Kidney capillary endothelial cell (primary cell): ENCODE results near the gene TPRG1L.
A peak's percentile ranks its signal among the peaks of the same experiment; 100 is the strongest.

Source experiments
- DNase-seq: peaks from one replicate; pipeline ENCODE4 v3.0.0-alpha.2; 2018; ENCODE audit warnings: low spot score

The TPRG1L gene

GRCh38 chr1:3645247-3645646 lies 20.4 kb downstream of the TPRG1L start:
- no peak for DNase-seq

DNA sequence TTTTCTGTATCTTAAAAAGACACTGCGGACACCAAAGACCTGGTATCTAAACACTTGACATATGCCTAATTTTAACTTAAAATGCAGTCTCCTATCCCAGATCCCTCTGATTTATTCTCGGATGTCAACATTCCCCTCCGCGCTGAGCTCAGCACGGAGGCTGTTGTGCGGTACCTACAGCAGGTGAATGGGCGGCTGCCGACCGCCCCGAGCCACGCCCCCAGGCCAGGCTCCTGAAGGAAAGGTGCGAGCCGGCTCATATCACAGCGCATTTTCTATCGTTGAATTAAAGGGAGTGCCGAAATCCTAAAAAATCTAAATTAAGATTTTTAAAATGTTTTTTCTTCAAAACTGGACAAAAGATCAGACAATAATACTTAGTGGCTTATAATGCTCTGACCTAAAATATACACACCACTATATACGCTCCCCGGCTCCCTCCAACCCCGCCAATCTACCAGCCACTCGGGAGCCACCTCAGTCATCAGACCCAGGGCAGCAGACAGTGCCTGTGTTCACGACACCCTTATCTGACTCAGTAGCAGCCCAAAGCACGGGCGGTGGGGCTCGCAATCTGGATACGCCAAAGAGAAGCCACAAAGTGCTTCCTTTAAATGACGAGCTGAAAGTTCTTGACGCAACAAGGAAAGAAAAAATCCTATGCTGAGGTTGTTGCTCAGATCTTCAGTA lies 21.0 kb downstream of the TPRG1L start:
- DNase-seq: no peak

GRCh38 chr1:3646596-3646995 lies 21.8 kb downstream of the TPRG1L start:
- no peak for DNase-seq

GRCh38 chr1:3649342-3650247 lies 24.8 kb downstream of the TPRG1L start, which contains the start of gene WRAP73:
Gene WRAP73 (minus strand): TSS chr1:3650103. CDS start chr1:3649999, 104 bp downstream.
- DNase-seq: peak; percentile 92

DNA sequence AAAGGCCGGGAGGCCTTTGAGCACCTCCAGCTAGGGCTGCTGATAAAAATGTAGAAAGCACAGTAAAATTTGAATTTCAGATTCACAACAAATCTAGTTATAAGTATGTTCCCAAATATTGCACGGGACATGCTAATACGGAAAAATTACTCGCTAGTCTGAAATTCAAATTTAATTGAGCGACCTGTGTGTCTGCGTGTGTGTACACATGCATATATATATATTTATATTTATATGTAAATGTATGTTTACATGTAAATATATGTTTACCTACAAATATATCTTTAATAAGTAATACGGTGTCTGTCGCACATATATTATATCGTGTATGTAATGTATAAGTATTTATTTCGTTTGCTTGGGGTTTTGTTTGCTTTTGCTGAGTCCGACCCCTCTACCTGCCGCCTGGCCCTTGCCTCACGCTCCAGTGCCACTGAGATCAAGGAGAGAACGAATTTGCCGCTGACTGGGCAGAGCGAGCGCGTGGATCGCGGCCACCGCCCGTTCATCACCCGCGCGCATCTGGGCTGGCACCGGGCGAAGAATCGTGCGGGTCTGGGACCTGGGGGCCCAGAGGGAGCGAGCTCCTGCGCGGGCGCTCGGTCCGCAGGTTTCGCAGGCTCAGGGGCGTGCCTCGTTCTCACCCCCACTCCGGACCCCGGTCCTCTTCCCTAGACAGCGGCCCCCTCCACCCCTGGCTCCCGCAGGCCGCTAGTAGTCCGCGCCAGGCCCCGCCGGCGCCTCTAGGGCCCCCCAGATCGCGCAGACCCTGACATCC lies 25.6 kb downstream of the TPRG1L start:
- DNase-seq: no peak

- DNase-seq: no peak
These were observed 26.5 kb downstream of the TPRG1L start for GRCh38 chr1:3651026-3651929.

- DNase-seq: no peak
These were observed 27.2 kb downstream of the TPRG1L start, which contains the start of gene TP73 for GRCh38 chr1:3651930-3652547. Gene TP73 (plus strand): TSS chr1:3652516. CDS start chr1:3682366, 29,850 bp downstream.

- DNase-seq: no peak
These were observed 27.9 kb downstream of the TPRG1L start for GRCh38 chr1:3652548-3653285.

- no peak for DNase-seq
These were observed 28.4 kb downstream of the TPRG1L start for GRCh38 chr1:3653286-3653618.

GRCh38 chr1:3654549-3655281 lies 29.9 kb downstream of the TPRG1L start:
- no peak for DNase-seq

DNA sequence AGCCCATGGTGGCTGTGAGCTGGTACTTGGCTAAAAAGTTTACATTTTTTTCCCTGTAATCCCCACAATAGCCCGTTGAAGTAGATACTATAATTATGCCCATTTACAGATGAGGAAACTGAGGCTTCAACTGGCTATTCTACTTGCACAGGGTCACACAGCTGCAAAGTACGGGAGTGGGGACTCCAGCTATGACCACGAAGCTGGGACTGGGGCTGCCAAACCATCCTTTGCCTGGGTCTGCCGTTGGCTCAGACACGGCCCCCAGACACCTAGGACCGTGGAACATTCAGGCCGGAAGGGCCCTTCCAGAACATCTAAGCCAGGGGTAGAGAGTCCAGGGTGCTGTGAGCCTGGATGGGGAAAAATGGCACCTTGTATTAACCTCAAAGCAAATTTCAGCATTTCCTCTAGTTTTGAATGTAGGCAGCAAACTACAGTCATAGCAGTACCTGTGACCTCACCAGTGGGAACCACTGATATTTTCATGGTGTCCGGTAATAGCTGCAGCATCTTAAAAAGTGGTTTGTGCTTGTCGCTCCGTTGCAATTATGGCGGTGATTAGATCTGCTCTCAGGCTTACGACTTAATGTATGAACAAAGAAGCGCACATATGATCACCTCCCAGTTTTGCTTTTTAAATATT lies 31.8 kb downstream of the TPRG1L start:
- no peak for DNase-seq

- no peak for DNase-seq
These were observed 32.3 kb downstream of the TPRG1L start for GRCh38 chr1:3657096-3657475.

DNA sequence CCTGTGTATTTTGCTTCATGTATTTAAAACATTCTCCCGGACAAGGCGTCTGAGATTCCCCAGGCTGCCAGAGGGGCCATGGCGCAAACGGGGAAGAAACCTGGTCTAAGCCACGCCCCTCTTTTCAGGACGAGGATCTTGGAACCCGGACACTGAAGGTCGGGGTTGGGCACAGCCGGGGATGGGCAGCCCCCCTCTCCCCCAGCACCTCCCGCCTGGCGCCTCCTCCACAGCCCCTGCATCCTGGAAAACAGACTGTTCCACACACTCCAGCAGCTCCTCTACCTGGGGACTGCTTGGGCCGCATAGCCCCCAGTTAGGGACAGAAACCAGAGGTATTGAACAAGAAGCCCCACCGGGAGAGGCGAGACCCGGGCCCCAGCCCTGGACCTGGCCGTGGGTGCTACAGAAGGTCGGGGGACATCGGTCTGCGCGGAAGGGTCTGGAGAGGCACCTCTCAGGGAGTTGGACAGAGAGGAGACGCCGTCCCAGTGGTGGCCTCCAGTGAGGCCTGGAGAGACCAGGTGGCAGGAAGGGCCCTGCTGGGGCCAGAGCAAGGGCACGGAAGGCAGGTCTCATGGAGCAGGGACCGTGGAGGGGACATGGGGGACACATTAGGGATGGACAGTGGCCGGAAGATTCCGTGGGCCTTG lies 32.9 kb downstream of the TPRG1L start:
- no peak for DNase-seq

- DNase-seq: no peak
These were observed 33.4 kb downstream of the TPRG1L start for GRCh38 chr1:3658231-3658615.

- DNase-seq: no peak
These were observed 34.3 kb downstream of the TPRG1L start for GRCh38 chr1:3659093-3659492.

DNA sequence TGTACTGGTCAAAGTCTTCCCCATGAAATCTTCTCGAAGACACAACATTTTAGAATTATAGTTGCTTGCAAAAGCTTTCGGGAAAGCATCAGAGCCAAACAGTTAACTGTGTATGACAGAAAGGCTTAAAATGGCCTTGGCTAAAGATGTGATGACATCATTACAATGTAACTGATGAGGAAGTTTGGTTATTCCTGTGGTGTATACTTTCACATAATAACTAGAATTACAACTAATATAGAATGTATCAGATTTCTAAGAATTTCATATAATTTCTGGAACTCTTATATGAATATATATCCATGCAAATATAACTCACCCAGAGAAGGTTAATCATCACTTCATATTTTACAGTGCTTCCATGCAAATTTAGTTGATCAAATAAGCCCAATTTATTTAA lies 35.9 kb downstream of the TPRG1L start:
- DNase-seq: no peak

GRCh38 chr1:3661631-3662030 lies 36.8 kb downstream of the TPRG1L start:
- no peak for DNase-seq

- no peak for DNase-seq
These were observed 37.4 kb downstream of the TPRG1L start for GRCh38 chr1:3662080-3662671.
